Prostate gland (tissue), 2 donors: ENCODE results near the gene RNF17.

Experiments used
- POLR2A ChIP-seq: fragments of 450-650 bp; IDR thresholded peaks from one replicate; pipeline ENCODE4 v1.6.1; 2016; ENCODE audit warnings: antibody characterized with exemption, mild to moderate bottlenecking
- POLR2AphosphoS5 ChIP-seq: sonication (generic); formaldehyde crosslinking; IDR thresholded peaks from one replicate; pipeline ENCODE4 v1.6.1; 2017; ENCODE audit warnings: antibody characterized with exemption
- TF ChIP-seq, protein P1 (sequence below), 4 experiments: fragments of 200-600 bp in 2 of 4; fragments of 450-650 bp in 2 of 4; sonication (generic) in 2 of 4; IDR thresholded peaks; 1 replicate in 3 of 4; 2 replicates in 1 of 4; pipeline ENCODE4 v1.5.1; 2016 to 2019; ENCODE audit warnings: antibody characterized with exemption in 4 of 4, mild to moderate bottlenecking in 2 of 4, moderate library complexity in 2 of 4

GRCh38 chr13:24890256-24890655 lies 126.3 kb downstream of the RNF17 start:
- TF ChIP-seq, protein P1, sequence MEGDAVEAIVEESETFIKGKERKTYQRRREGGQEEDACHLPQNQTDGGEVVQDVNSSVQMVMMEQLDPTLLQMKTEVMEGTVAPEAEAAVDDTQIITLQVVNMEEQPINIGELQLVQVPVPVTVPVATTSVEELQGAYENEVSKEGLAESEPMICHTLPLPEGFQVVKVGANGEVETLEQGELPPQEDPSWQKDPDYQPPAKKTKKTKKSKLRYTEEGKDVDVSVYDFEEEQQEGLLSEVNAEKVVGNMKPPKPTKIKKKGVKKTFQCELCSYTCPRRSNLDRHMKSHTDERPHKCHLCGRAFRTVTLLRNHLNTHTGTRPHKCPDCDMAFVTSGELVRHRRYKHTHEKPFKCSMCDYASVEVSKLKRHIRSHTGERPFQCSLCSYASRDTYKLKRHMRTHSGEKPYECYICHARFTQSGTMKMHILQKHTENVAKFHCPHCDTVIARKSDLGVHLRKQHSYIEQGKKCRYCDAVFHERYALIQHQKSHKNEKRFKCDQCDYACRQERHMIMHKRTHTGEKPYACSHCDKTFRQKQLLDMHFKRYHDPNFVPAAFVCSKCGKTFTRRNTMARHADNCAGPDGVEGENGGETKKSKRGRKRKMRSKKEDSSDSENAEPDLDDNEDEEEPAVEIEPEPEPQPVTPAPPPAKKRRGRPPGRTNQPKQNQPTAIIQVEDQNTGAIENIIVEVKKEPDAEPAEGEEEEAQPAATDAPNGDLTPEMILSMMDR (IDR thresholded peaks at IDR 0.05): no peak
- TF ChIP-seq POLR2AphosphoS5 (no peak), POLR2A (no peak)
